HepG2 (cell line): ENCODE results near the gene WDR27. TPM values are rescaled to one million over a fixed set of nuclear protein-coding genes. Genes with fewer than 3 reads are reported as not detected.

Source experiments
- ETV6 ChIP-seq: sonication (generic); formaldehyde crosslinking; conservative IDR thresholded peaks from 2 replicates; pipeline ENCODE4 v1.4.0; 2020; ENCODE audit warnings: missing genetic modification reagents
- IKZF4 ChIP-seq: sonication (generic); formaldehyde crosslinking; IDR thresholded peaks from 2 replicates; pipeline ENCODE4 v1.5.1; 2020; ENCODE audit warnings: borderline replicate concordance, mild to moderate bottlenecking, low read depth, missing genetic modification reagents; ENCODE audit errors: not compliant biosample characterization
- JDP2 ChIP-seq: sonication (generic); formaldehyde crosslinking; IDR thresholded peaks from 2 replicates; pipeline ENCODE4 v1.8.1; 2022; ENCODE audit warnings: missing genetic modification reagents, borderline replicate concordance
- JUND ChIP-seq: sonication (generic); formaldehyde crosslinking; IDR thresholded peaks from 2 replicates; pipeline ENCODE4 v1.8.0; 2022; ENCODE audit warnings: mild to moderate bottlenecking, missing genetic modification reagents
- KDM3A ChIP-seq: IDR thresholded peaks from 2 replicates; pipeline ENCODE4 v1.6.1; 2018; ENCODE audit warnings: low read depth, missing compliant biosample characterization
- MIER3 ChIP-seq: IDR thresholded peaks from 2 replicates; pipeline ENCODE4 v1.6.1; 2016; ENCODE audit warnings: missing compliant biosample characterization, borderline replicate concordance
- MYC ChIP-seq: sonication (generic); formaldehyde crosslinking; IDR thresholded peaks from 2 replicates; pipeline ENCODE4 v1.9.0; 2021; ENCODE audit warnings: missing genetic modification reagents, borderline replicate concordance
- NCOA1 ChIP-seq: sonication (generic); formaldehyde crosslinking; IDR thresholded peaks from 2 replicates; pipeline ENCODE4 v1.9.0; 2021; ENCODE audit warnings: missing genetic modification reagents
- NCOR1 ChIP-seq: fragments of 200-600 bp; sonication (generic); IDR thresholded peaks from 2 replicates; pipeline ENCODE4 v1.7.0; 2017; ENCODE audit warnings: antibody characterized with exemption, low read length, borderline replicate concordance
- PRDM15 ChIP-seq: sonication (generic); formaldehyde crosslinking; IDR thresholded peaks from 2 replicates; pipeline ENCODE4 v1.4.0; 2020; ENCODE audit warnings: missing genetic modification reagents
- RNF219 ChIP-seq: sonication (generic); formaldehyde crosslinking; IDR thresholded peaks from 2 replicates; pipeline ENCODE4 v1.5.0; 2020; ENCODE audit warnings: mild to moderate bottlenecking, missing genetic modification reagents
- SMAD3 ChIP-seq: sonication (generic); formaldehyde crosslinking; IDR thresholded peaks from 2 replicates; pipeline ENCODE4 v1.4.0; 2020; ENCODE audit warnings: missing genetic modification reagents
- TCF7 ChIP-seq: sonication (generic); IDR thresholded peaks from 2 replicates; pipeline ENCODE4 v1.6.1; 2016; ENCODE audit warnings: antibody characterized with exemption, low read depth
- ZBTB33 ChIP-seq: sonication (generic); formaldehyde crosslinking; IDR thresholded peaks from 2 replicates; pipeline ENCODE4 v1.4.0; 2020; ENCODE audit warnings: missing genetic modification reagents
- ZBTB42 ChIP-seq: sonication (generic); formaldehyde crosslinking; IDR thresholded peaks from 2 replicates; pipeline ENCODE4 v1.5.0; 2020; ENCODE audit warnings: mild to moderate bottlenecking, missing genetic modification reagents
- ZNF225 ChIP-seq: sonication (generic); formaldehyde crosslinking; IDR thresholded peaks from 2 replicates; pipeline ENCODE4 v1.4.0; 2020; ENCODE audit warnings: mild to moderate bottlenecking, missing genetic modification reagents
- ZNF549 ChIP-seq: sonication (generic); formaldehyde crosslinking; IDR thresholded peaks from 2 replicates; pipeline ENCODE4 v1.5.0; 2020; ENCODE audit warnings: missing genetic modification reagents
- ZNF552 ChIP-seq: sonication (generic); formaldehyde crosslinking; IDR thresholded peaks from 2 replicates; pipeline ENCODE4 v1.9.0; 2022; ENCODE audit warnings: missing genetic modification reagents, mild to moderate bottlenecking, borderline replicate concordance
- ZNF746 ChIP-seq: sonication (generic); formaldehyde crosslinking; IDR thresholded peaks from 2 replicates; pipeline ENCODE4 v1.8.0; 2022; ENCODE audit warnings: mild to moderate bottlenecking, missing genetic modification reagents
- ZNF747 ChIP-seq: sonication (generic); formaldehyde crosslinking; IDR thresholded peaks from 2 replicates; pipeline ENCODE4 v1.8.1; 2023; ENCODE audit warnings: missing genetic modification reagents, mild to moderate bottlenecking, borderline replicate concordance
- ZNF772 ChIP-seq: sonication (generic); formaldehyde crosslinking; IDR thresholded peaks from 2 replicates; pipeline ENCODE4 v1.5.0; 2020; ENCODE audit warnings: mild to moderate bottlenecking, missing genetic modification reagents
- polyA plus RNA-seq, 8 experiments: library from polyadenylated mRNA; depleted of rRNA in 3 of 8; stranded (reverse) in 7 of 8; unstranded in 1 of 8; fragments of >200 nt; fragmentation: Illumina TruSeq in 4 of 8; extraction: Trizol in 4 of 8; gene quantifications; 2 replicates each; pipeline versions ENCODE4 v1.2.1 to v1.2.3, GENCODE V29; 2011 to 2016; ENCODE audit warnings: low read depth in 4 of 8, missing spikeins in 1 of 8, mixed read lengths in 1 of 8; ENCODE audit not compliant: insufficient read depth in 1 of 8
- total RNA-seq, 5 experiments: library from RNA; depleted of rRNA; stranded (reverse); fragments of >200 nt; fragmentation: Illumina TruSeq; extraction: Trizol; gene quantifications; 2 replicates each; pipeline ENCODE4 v1.2.3, GENCODE V29; 2016; ENCODE audit warnings: low read depth in 1 of 5

The WDR27 gene
- total and polyA plus RNA-seq, 2 of the 13 experiments (the other 11 are each of a cell fraction or from before 2014, with no cell fraction given), result 34.1 to 80.3 TPM

- 0 out of 2 replicates have a peak, but pooled peaks have one; percentile 61 for TF ChIP-seq RNF219 (CRISPR knock-in tag)
- no peak; the same call in none of the 2 replicates for TF ChIP-seq PRDM15 (CRISPR knock-in tag)
- peak; percentile 78 for TF ChIP-seq TCF7
- TF ChIP-seq KDM3A, result peak; percentile 59; the same call in 1 of the 2 replicates
- no peak for TF ChIP-seq ETV6
- TF ChIP-seq ZNF552, result no peak; the same call in 1 of the 2 replicates
- peak; percentile 49; the same call in 1 of the 2 replicates for TF ChIP-seq ZNF746 (CRISPR knock-in tag)
- peak; percentile 54 for TF ChIP-seq MIER3 (CRISPR knock-in tag)
- no peak for TF ChIP-seq JDP2 (CRISPR knock-in tag)
- no peak for TF ChIP-seq IKZF4 (CRISPR knock-in tag)
- TF ChIP-seq JUND (CRISPR knock-in tag), result peak; percentile 70; the same call in 1 of the 2 replicates
- peak; percentile 94 for TF ChIP-seq NCOR1
- peak; percentile 76 for TF ChIP-seq ZBTB42 (CRISPR knock-in tag)
- TF ChIP-seq ZNF772 (CRISPR knock-in tag), result peak; percentile 95; the same call in 1 of the 2 replicates
- TF ChIP-seq NCOA1, result 0 out of 2 replicates have a peak, but pooled peaks have one; percentile 12
- TF ChIP-seq ZNF747 (CRISPR knock-in tag), result no peak
- peak; percentile 75; the same call in 1 of the 2 replicates for TF ChIP-seq SMAD3 (CRISPR knock-in tag)
- peak; percentile 68; the same call in 1 of the 2 replicates for TF ChIP-seq MYC (CRISPR knock-in tag)
- no peak; the same call in none of the 2 replicates for TF ChIP-seq ZNF225
- 0 out of 2 replicates have a peak, but pooled peaks have one; percentile 7 for TF ChIP-seq ZBTB33 (CRISPR knock-in tag)
- TF ChIP-seq ZNF549 (CRISPR knock-in tag), result no peak
Measured at GRCh38 chr6:169725125-169726048, 23.6 kb upstream of the WDR27 start (continued).
